ENCODE results near the gene ALOX5.

Gene ALOX5

GRCh38 chr10:45444022-45444421 lies 70.0 kb downstream of the ALOX5 start:
- DNase-seq, result no peak

DNA sequence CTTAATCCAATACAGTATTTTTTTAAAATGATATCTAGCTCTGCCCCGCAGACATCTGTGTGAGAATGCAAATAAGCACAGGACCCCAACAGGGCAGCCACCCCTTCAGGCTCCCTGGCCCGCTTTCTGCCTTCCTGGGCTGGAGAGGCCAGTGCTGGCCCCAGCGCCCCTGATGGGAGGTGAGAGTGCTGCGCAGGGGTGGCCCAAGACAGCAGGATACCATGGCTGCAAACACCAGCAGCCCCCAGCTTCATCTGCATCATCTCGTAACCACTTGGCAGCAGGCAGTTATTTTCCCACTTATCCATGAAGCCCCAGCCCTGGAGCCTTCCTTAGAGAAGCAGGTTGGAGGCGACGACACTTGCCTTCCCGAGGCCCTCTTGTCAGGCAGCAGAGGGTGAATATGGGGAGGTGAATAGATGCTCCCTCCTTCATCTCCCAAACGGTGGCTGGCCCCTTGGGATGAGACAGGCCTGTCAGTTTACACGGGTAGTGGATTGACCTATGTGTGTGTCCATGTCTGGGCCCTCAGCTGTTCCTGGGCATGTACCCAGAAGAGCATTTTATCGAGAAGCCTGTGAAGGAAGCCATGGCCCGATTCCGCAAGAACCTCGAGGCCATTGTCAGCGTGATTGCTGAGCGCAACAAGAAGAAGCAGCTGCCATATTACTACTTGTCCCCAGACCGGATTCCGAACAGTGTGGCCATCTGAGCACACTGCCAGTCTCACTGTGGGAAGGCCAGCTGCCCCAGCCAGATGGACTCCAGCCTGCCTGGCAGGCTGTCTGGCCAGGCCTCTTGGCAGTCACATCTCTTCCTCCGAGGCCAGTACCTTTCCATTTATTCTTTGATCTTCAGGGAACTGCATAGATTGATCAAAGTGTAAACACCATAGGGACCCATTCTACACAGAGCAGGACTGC lies 71.2 kb downstream of the ALOX5 start:
- DNase-seq, result no peak

GRCh38 chr10:45446858-45447257 lies 72.8 kb downstream of the ALOX5 start:
- DNase-seq, result no peak

- DNase-seq, result no peak
Observed at GRCh38 chr10:45447416-45447815, 73.4 kb downstream of the ALOX5 start.

DNA sequence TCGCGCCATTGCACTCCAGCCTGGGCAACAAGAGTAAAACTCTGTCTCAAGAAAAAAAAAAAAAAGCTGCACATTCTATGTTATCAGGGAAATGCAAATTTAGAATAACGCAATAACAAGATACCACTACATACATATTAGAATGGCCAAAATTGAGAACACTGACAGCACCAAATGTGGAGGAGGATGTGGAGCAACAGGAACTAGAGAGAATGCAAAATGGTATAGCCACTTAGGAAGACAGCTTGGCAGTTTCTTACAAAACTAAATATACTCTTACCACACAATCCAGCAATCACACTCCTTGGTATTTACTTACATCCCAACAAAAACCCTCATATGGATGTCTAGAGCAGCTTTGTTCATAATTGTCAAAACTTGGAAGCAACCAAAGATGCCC lies 76.8 kb downstream of the ALOX5 start:
- no peak for DNase-seq

DNA sequence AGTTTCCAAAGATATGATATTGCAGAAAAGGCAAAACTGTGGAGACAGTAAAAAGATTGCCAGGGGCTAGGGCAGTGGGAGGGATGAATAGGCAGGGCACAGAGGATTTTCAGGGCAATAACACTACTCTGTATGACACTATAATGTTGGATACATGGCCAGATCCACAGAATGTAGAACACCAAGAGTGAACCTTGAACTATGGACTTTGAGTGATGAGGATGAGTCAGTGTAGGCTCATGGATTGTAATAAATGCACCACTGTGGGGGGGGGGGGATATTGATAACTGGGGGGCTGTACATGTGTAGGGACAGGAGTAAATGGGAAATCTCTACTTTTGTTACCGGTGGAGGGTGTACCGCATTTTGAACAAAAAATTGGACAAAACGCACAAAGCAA lies 77.4 kb downstream of the ALOX5 start:
- DNase-seq, result no peak

DNA sequence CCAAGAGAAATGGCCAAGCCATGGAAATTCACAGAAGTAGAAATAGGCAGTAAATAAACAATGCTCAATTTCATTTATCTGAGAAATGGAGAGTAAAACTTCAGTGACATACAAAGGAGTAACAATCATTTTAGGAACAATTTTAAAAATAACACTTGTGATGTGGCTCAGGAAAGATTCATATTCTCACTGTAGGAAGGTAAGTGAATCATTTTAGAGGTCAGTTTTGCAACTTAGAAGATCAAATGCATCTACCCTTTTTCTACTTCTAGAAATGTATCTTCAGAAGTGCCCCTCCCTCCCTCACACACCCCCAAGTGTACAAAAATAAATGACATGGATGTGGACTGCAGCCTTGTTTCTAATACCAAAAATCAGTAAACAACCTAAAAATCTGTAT lies 78.3 kb downstream of the ALOX5 start:
- DNase-seq, result no peak

- DNase-seq, result no peak
Observed at GRCh38 chr10:45452743-45453452, 78.9 kb downstream of the ALOX5 start.

DNA sequence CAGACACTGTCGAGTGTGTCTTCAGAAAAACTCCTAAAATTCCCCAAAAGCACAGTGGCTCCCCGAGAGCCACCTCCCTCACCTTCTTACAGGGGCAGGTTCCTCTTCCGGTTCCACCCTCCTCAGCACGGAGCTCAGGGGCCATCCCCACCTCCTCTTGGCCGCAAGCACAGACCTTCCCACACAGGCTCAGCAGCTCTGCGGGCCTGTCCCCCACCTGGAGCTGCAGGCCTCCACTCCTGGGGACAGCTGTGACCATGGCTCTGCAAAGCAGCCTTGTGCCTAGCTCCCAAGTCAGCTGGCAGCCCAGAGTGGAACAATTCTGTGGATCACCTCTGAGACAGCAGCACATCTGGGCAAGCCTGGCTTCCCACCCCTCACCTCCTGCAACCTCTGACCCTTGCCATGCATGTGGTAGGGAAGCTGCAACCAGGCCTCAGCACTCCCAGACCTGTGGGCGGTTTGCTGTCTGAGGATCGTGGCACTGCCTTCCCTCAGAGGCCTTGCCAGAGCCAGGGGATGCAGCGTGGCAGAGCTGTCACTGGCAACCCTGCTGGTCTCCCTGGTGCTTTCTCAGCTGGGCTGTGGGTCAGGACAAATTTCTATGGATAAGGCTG lies 79.7 kb downstream of the ALOX5 start:
- no peak for DNase-seq

DNA sequence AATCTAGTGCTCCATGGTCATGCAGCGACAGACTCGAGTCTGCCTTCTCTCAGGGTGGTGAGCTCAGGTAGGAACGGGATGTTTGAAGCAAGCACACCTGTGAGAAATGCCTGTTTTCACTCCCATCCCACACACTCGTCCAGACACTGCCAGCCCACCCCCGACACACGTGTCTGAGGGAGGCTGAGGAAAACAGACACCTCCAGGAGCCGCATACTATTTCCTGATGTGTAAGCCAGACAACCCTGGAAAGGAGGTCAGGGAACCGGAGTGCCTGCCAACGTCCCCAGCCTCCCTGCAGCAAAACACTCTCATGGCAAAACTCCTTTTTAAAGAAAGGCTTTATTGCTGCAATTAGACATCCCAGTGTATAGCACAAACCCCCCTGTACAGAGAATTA lies 80.2 kb downstream of the ALOX5 start:
- DNase-seq, result no peak

DNA sequence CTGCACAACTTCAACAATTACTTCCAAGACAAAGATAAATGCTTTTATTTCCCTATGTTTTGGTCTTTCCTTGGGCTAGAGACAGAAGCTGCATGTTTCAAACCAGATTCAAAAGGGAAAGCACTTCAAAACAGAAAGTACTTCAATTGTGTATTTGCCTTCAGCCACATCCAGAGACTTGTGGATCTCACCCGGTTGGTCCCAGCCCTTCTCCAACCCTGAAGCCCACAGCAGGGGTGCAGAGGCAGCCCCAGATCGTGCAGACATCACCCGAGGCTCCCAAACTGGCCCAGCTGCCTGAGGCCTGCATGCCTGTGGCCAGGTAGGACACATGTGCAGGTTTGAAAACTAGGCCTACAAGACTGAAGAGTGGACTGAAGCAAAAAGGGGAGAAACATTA lies 80.8 kb downstream of the ALOX5 start:
- DNase-seq, result no peak

- no peak for DNase-seq
Observed at GRCh38 chr10:45456233-45456632, 82.2 kb downstream of the ALOX5 start.

- no peak for DNase-seq
Observed at GRCh38 chr10:45456822-45457221, 82.8 kb downstream of the ALOX5 start.

- DNase-seq, result no peak
Observed at GRCh38 chr10:45457487-45457886, 83.5 kb downstream of the ALOX5 start.

GRCh38 chr10:45460235-45460878 lies 86.3 kb downstream of the ALOX5 start:
- DNase-seq, result no peak

DNA sequence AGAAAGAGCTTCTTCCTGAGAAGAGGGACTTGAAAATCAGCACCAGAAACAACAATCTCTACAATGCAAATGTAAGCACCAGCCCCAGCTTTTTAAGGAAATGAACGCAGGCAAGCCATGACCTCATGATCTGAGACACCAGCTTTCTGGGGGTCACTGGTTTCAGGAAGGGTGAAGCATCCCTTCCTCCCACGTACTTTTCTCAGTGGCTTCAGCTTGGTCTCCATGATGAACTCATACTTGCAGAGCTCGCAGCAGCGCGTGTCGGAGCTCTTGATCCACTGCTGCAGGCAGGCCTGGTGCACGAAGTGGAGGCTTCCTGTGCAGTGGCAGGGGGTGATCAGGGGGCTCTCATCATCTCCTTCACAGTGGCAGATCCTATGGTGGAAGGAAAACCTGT lies 87.0 kb downstream of the ALOX5 start:
- no peak for DNase-seq

DNA sequence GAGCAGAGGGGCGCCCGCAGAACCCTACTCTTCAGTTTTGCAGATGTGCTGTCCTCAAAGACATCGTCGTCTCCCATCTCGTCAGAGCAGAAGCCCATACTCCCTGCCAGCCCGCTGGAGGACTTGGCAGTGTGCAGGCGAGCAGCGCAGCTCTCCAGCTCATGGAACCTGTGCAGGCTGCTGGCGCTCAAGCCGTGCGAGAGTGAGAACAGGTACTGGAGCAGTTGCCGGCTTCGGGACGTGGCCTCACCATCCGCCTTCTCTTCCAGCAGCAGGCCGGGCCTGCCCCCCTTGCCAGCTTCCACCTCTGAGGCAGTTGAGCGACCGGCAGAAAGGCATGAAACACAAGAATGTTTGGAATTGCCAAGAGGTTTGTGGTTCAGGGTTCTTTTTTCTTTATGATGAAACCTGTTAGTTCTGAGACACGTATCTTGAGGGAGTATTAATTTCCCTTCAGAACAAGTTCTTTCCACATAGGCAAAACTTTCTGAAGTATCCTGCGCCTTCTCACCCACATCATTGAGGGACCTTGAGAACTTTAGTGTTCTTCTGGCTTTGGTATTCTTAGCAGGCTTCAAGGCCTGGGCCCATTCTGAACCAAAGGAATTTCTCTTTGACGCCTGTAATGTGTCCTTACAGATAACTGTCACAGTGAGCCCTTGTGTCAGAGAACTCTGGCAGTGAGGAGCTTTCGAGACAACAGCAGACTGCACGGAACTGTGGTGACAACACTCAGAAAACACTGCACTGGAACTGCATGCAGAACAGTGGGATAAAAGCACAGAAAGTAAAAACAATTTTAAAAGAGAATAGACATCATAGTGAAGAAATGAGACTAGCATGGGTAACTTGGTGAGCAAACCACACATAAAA lies 89.5 kb downstream of the ALOX5 start:
- DNase-seq, result no peak

- peak; percentile 83 for DNase-seq
Observed at GRCh38 chr10:45464958-45465567, 91.0 kb downstream of the ALOX5 start.

- DNase-seq, result no peak
Observed at GRCh38 chr10:45466784-45467183, 92.8 kb downstream of the ALOX5 start.

- no peak for DNase-seq
Observed at GRCh38 chr10:45468079-45468478, 94.1 kb downstream of the ALOX5 start.

DNA sequence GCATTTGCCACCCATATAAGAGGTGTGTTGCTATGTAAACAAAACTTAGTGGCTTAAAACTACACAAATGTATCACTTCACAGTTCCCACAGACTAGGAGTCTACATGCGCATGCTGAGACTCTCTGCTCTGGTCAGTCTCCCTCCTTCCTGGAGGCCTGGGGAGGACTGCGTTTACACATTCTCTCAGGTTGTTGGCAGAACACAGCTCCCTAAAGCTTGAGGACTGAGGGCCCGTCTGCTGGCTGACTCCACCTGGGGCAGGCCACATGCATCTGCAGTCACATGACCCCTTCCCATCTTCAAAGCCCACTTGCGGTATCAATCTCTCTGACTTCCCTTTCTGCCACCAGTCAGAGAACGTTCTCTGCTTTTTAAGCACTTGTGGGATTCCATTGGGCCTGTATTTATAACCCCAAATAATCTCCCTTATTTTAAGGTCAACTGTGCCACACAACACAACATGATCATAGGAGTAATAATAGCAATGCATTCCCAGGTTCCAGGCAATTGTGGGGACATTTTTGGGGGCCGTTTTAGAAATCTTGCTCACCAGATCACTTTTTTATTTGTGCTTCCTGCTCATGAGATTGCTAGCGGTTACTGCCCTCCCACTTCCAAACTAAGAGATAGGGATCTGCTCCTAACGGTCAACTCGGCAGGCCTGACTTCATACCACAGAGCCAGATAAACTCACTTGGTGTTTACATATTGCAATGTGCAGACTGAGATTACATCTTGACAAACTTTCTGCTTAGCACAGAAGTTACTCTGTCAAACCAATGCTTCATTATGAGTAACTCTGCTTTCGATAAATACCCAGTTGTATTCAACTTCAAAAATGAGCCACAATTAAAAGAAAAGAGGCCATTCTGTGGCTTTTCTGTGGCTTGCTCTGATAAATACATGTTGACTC lies 96.3 kb downstream of the ALOX5 start:
- peak; percentile 68 for DNase-seq

Data from CD4-positive, alpha-beta T cell treated with Interleukin-17A for 4 hours (primary cell).